Measurements from ENCODE around the gene CLTB. TPM values are rescaled to one million over a fixed set of nuclear protein-coding genes. Genes with fewer than 3 reads are reported as not detected.

CLTB gene
- total RNA-seq, result 10 to 100 TPM; 63.3 to 68.6 TPM

GRCh38 chr5:176415952-176416924 lies at the start of gene CLTB:
CLTB (minus strand) TSS chr5:176416539; CDS start chr5:176416363, 176 bp downstream.

GRCh38 chr5:176447978-176448608 lies 31.8 kb upstream of the CLTB start, which contains the start of gene FAF2:
FAF2 (plus strand) TSS chr5:176448385; CDS start chr5:176448408, 23 bp downstream.

GRCh38 chr5:176388444-176389134 lies 27.8 kb downstream of the CLTB start, which contains the start of the genes HIGD2A and NOP16:
HIGD2A (plus strand) TSS chr5:176388751; CDS start chr5:176388820, 69 bp downstream.
NOP16 (minus strand) TSS chr5:176388598; CDS start chr5:176388539, 59 bp downstream.

GRCh38 chr5:176365351-176366231 lies 50.7 kb downstream of the CLTB start, which contains the start of gene ARL10:
ARL10 (plus strand) TSS chr5:176365487; CDS start chr5:176365564, 77 bp downstream.

GRCh38 chr5:176361437-176362232 lies 54.7 kb downstream of the CLTB start, which contains the start of gene KIAA1191:
KIAA1191 (minus strand) TSS chr5:176361764; CDS start chr5:176359508, 2,256 bp downstream.

Small RNAs within 50 kb of the gene (small RNA-seq; reads per million reads assigned to genes)
- gene AC010297.1, result 0 reads per million in 2 donors
- gene MIR1271, result 5.8 to 6.5 reads per million in 2 donors

Other genes with a start within 250 kb of the CLTB start
- 10 to 100 TPM in 1 of 2 donors, 1 to 10 TPM in 1; 7.6 to 13.3 TPM for gene SIMC1, start 178.1 kb downstream of the CLTB start, total RNA-seq
- gene KIAA1191, start 54.8 kb downstream of the CLTB start, total RNA-seq, result 10 to 100 TPM; 52.7 to 67.3 TPM
- 1 to 10 TPM; 7.7 to 7.9 TPM for gene ARL10, start 51.1 kb downstream of the CLTB start, total RNA-seq
- gene NOP16, start 27.9 kb downstream of the CLTB start, total RNA-seq, result 10 to 100 TPM; 10.3 to 27.6 TPM
- gene HIGD2A, start 27.8 kb downstream of the CLTB start, total RNA-seq, result 10 to 100 TPM; 51.6 to 53.0 TPM
- gene FAF2, start 31.8 kb upstream of the CLTB start, total RNA-seq, result 10 to 100 TPM; 33.4 to 49.6 TPM
- gene RNF44, start 120.9 kb upstream of the CLTB start, total RNA-seq, result 1 to 10 TPM; 4.3 to 5.9 TPM
- gene CDHR2, start 132.8 kb upstream of the CLTB start, total RNA-seq, result not detected
- 10 to 100 TPM; 11.4 to 14.3 TPM for gene GPRIN1, start 193.6 kb upstream of the CLTB start, total RNA-seq
- gene SNCB, start 214.0 kb upstream of the CLTB start, total RNA-seq, result under 1 TPM; 0.34 to 0.67 TPM
- gene EIF4E1B, start 214.1 kb upstream of the CLTB start, total RNA-seq, result not detected
- gene TSPAN17, start 230.9 kb upstream of the CLTB start, total RNA-seq, result 10 to 100 TPM; 36.0 to 38.2 TPM